OCI-LY3 (cell line): Measurements from ENCODE around the gene DPF3.
A peak's percentile ranks its signal among the peaks of the same experiment; 100 is the strongest.

ENCODE experiments used
- H2AFZ ChIP-seq: fragments of 200-600, 300-600 bp; shearing (Covaris generic); 2 replicates; pipeline ENCODE4 v1.6.0; 2014; ENCODE audit warnings: antibody characterized with exemption, low read depth, low read length
- H3K27ac ChIP-seq: fragments of 200-600, 300-600 bp; sonication (generic); 2 replicates; pipeline ENCODE4 v1.5.1; 2014; ENCODE audit warnings: mild to moderate bottlenecking, low read length, moderate library complexity, mixed read lengths
- H3K27me3 ChIP-seq: fragments of 200-600, 300-600 bp; sonication (generic); 2 replicates; pipeline ENCODE4 v1.6.1; 2014; ENCODE audit warnings: low read depth, low read length, mixed read lengths
- H3K36me3 ChIP-seq: fragments of 200-600, 300-600 bp; sonication (generic); replicated peaks from 2 replicates; pipeline ENCODE3; 2014; ENCODE audit warnings: low read depth, low read length, mixed read lengths
- H3K4me1 ChIP-seq: fragments of 300-600, 200-600 bp; sonication (generic); 2 replicates; pipeline ENCODE4 v1.6.1; 2014; ENCODE audit warnings: low read length, mixed read lengths
- H3K4me2 ChIP-seq: fragments of 200-600, 300-600 bp; sonication (generic); 2 replicates; pipeline ENCODE4 v1.6.1; 2014; ENCODE audit warnings: low read length, mixed read lengths
- H3K4me3 ChIP-seq: fragments of 300-600, 200-600 bp; sonication (generic); 2 replicates; pipeline ENCODE4 v1.5.1; 2014; ENCODE audit warnings: antibody characterized with exemption, mild to moderate bottlenecking, low read length, moderate library complexity
- H3K79me2 ChIP-seq: fragments of 300-600, 200-600 bp; shearing (Covaris generic); 2 replicates; pipeline ENCODE4 v1.6.1; 2014; ENCODE audit warnings: mild to moderate bottlenecking, low read length, mixed read lengths
- H3K9ac ChIP-seq: fragments of 300-600, 200-600 bp; shearing (Covaris generic); 2 replicates; pipeline ENCODE4 v1.6.0; 2014; ENCODE audit warnings: mild to moderate bottlenecking, low read length, moderate library complexity
- H3K9me3 ChIP-seq: fragments of 200-600, 300-600 bp; shearing (Covaris generic); 2 replicates; pipeline ENCODE4 v1.6.1; 2014; ENCODE audit warnings: low read length, mixed read lengths; ENCODE audit not compliant: insufficient read depth
- H4K20me1 ChIP-seq: fragments of 200-600, 300-600 bp; sonication (generic); 2 replicates; pipeline ENCODE4 v1.6.1; 2016; ENCODE audit warnings: low read length, mixed read lengths; ENCODE audit not compliant: insufficient read depth
- CTCF ChIP-seq: fragments of 200-600, 300-600 bp; sonication (generic); IDR thresholded peaks from 2 replicates; pipeline ENCODE4 v1.5.1; 2014; ENCODE audit warnings: antibody characterized with exemption, low read length, low read depth
- EZH2phosphoT487 ChIP-seq: fragments of 200-600 bp; shearing (Covaris generic); IDR thresholded peaks from 2 replicates; pipeline ENCODE4 v1.6.1; 2018; ENCODE audit warnings: antibody characterized with exemption, mixed run types, low read depth

Gene DPF3

GRCh38 chr14:72909163-72909562 is 15.3 kb upstream of the DPF3 start:
- H3K27me3 ChIP-seq: 0 out of 2 replicates have a peak, but pooled peaks cover 3% of the 10 kb centered on the region
- peaks cover 25% of the 10 kb centered on the region for H3K4me1 ChIP-seq
- H3K4me2 ChIP-seq: no peak overlapping the region
- no peaks in the 10 kb centered on the region for H3K79me2 ChIP-seq
- no peak overlapping the region for H3K9ac ChIP-seq
- TF ChIP-seq EZH2phosphoT487: no peak
- TF ChIP-seq CTCF: no peak
- H4K20me1 ChIP-seq: no peaks in the 10 kb centered on the region
- H3K36me3 ChIP-seq: no peaks in the 10 kb centered on the region
- no peaks in the 10 kb centered on the region for H3K9me3 ChIP-seq
- H2AFZ ChIP-seq: no peak overlapping the region
- no peak overlapping the region for H3K27ac ChIP-seq
- H3K4me3 ChIP-seq: no peak overlapping the region

- Histone ChIP-seq H4K20me1 (no peaks in the 10 kb centered on the region), H2AFZ (peak overlapping the region; percentile 79), H3K79me2 (no peaks in the 10 kb centered on the region), H3K9me3 (no peaks in the 10 kb centered on the region), H3K36me3 (no peaks in the 10 kb centered on the region), H3K4me1 (peaks cover 28% of the 10 kb centered on the region), H3K27me3 (no peaks in the 10 kb centered on the region), H3K9ac (peak overlapping the region; percentile 50), H3K27ac (no peak overlapping the region), H3K4me2 (peak overlapping the region; percentile 82), H3K4me3 (peak overlapping the region; percentile 65)
- no peak for TF ChIP-seq CTCF
- no peak for TF ChIP-seq EZH2phosphoT487
Observed at GRCh38 chr14:72907886-72908285, 14.0 kb upstream of the DPF3 start.

- peak overlapping the region; percentile 82 for H3K4me2 ChIP-seq
- H3K27ac ChIP-seq: no peak overlapping the region
- H3K9ac ChIP-seq: peak overlapping the region; percentile 50
- no peaks in the 10 kb centered on the region for H3K79me2 ChIP-seq
- TF ChIP-seq CTCF (no peak), EZH2phosphoT487 (no peak)
- H2AFZ ChIP-seq: peak overlapping the region; percentile 79
- no peaks in the 10 kb centered on the region for H3K27me3 ChIP-seq
- no peaks in the 10 kb centered on the region for H3K9me3 ChIP-seq
- H3K36me3 ChIP-seq: no peaks in the 10 kb centered on the region
- H3K4me3 ChIP-seq: peak overlapping the region; percentile 65
- H3K4me1 ChIP-seq: peaks cover 28% of the 10 kb centered on the region
- no peaks in the 10 kb centered on the region for H4K20me1 ChIP-seq
Observed at GRCh38 chr14:72906879-72907278, 13.0 kb upstream of the DPF3 start.

- no peak overlapping the region for H3K4me3 ChIP-seq
- no peaks in the 10 kb centered on the region for H3K27me3 ChIP-seq
- H3K9ac ChIP-seq: no peak overlapping the region
- no peaks in the 10 kb centered on the region for H3K9me3 ChIP-seq
- H3K27ac ChIP-seq: no peak overlapping the region
- no peaks in the 10 kb centered on the region for H3K79me2 ChIP-seq
- TF ChIP-seq EZH2phosphoT487 (no peak), CTCF (no peak)
- peaks cover 28% of the 10 kb centered on the region for H3K4me1 ChIP-seq
- no peaks in the 10 kb centered on the region for H4K20me1 ChIP-seq
- H3K4me2 ChIP-seq: no peak overlapping the region
- H2AFZ ChIP-seq: no peak overlapping the region
- H3K36me3 ChIP-seq: no peaks in the 10 kb centered on the region
Observed at GRCh38 chr14:72906316-72906715, 12.4 kb upstream of the DPF3 start.
